ENCODE results near the gene KLHDC3. TPM values are rescaled to one million over a fixed set of nuclear protein-coding genes. Genes with fewer than 3 reads are reported as not detected.

The KLHDC3 gene
- total and polyA plus RNA-seq, 2 donors (not counting 3 experiments of a cell fraction or from before 2014, with no cell fraction given) = 84.8 to 120 TPM

DNA sequence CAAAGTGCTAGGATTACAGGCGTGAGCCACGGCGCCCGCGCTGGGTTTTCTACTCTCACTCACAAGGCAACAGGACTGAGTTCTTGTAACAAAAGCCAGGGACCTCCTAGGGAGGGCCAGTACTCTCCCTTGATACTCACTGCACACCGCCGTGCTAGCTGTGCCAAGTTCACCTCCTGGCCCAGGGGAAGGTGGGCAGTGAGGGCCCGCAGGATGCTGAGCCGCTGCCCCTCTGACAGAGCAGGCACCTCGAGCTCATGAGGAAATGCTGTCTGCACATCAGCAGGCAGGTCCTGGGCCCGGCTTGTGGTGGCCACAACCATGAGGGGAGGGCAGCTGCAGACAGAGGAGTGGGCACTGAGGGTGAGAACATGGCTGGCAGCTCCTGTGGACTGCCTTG lies 46.8 kb upstream of the KLHDC3 start:
- Histone ChIP-seq H3K4me2 (ENCODE audit: insufficient read depth, low read length) (no peak overlapping the region), H3K9me3 (replicated peaks; ENCODE audit: control insufficient read depth, insufficient read depth, low read length) (no peaks in the 10 kb centered on the region), H3K27me3 (ENCODE audit: control insufficient read depth in 2 of 2, insufficient read depth in 2 of 2, low read length in 2 of 2) (no peaks in the 10 kb centered on the region), H3K4me1 (ENCODE audit: control insufficient read depth, extremely low read depth, insufficient read depth, low read length) (peaks cover 5% of the 10 kb centered on the region), H3K9ac (replicated peaks; ENCODE audit: extremely low read depth, insufficient read depth, low read length) (no peak overlapping the region), H3K36me3 (ENCODE audit: control insufficient read depth in 2 of 2, extremely low read depth in 1 of 2, insufficient read depth in 2 of 2, low read length in 2 of 2) (peaks cover 0 to 18% of the 10 kb centered on the region in 2 experiments), H3K9me1 (replicated peaks; ENCODE audit: control insufficient read depth, extremely low read depth, insufficient read depth, low read length) (no peaks in the 10 kb centered on the region), H3K4me3 (replicated peaks in 1 of 3; ENCODE audit: insufficient read depth in 1 of 3, low read depth in 1 of 3, low read length in 3 of 3) (no peak overlapping the region), H4K20me1 (replicated peaks; ENCODE audit: control insufficient read depth, extremely low read depth, insufficient read depth, low read length) (no peaks in the 10 kb centered on the region), H3K27ac (ENCODE audit: insufficient read depth, low read depth, low read length) (no peak overlapping the region), H3K79me2 (ENCODE audit: control insufficient read depth, insufficient read depth, low read length) (no peaks in the 10 kb centered on the region), H2AFZ (ENCODE audit: low read depth, low read length) (no peak overlapping the region)
- DNase-seq (ENCODE audit: low read depth, low spot score) = no peak
- ChIA-PET POLR2A (no interaction called here), CTCF (no interaction called here)
- no TSS peak for BruUV-seq (replicated peaks)
- intact Hi-C loops (cut with micrococcal nuclease) = no loop called here
- FAIRE-seq = no peak
- TF ChIP-seq POLR2A (IDR thresholded peaks at IDR 0.05; ENCODE audit: low read depth, low read length) = no peak
- TF ChIP-seq, protein P1, sequence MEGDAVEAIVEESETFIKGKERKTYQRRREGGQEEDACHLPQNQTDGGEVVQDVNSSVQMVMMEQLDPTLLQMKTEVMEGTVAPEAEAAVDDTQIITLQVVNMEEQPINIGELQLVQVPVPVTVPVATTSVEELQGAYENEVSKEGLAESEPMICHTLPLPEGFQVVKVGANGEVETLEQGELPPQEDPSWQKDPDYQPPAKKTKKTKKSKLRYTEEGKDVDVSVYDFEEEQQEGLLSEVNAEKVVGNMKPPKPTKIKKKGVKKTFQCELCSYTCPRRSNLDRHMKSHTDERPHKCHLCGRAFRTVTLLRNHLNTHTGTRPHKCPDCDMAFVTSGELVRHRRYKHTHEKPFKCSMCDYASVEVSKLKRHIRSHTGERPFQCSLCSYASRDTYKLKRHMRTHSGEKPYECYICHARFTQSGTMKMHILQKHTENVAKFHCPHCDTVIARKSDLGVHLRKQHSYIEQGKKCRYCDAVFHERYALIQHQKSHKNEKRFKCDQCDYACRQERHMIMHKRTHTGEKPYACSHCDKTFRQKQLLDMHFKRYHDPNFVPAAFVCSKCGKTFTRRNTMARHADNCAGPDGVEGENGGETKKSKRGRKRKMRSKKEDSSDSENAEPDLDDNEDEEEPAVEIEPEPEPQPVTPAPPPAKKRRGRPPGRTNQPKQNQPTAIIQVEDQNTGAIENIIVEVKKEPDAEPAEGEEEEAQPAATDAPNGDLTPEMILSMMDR (IDR thresholded peaks at IDR 0.05; ENCODE audit: extremely low read depth in 1 of 2, insufficient read depth in 1 of 2, low read depth in 1 of 2, low read length in 2 of 2) = no peak
- TF ChIP-seq EZH2 (IDR thresholded peaks at IDR 0.05; ENCODE audit: borderline replicate concordance, low read depth, low read length, severe bottlenecking) = no peak
- dilution Hi-C loops (cut with MboI; ENCODE audit: extremely low pct_ligation_motif_present, low sequenced_read_pairs) = no loop called here

DNA sequence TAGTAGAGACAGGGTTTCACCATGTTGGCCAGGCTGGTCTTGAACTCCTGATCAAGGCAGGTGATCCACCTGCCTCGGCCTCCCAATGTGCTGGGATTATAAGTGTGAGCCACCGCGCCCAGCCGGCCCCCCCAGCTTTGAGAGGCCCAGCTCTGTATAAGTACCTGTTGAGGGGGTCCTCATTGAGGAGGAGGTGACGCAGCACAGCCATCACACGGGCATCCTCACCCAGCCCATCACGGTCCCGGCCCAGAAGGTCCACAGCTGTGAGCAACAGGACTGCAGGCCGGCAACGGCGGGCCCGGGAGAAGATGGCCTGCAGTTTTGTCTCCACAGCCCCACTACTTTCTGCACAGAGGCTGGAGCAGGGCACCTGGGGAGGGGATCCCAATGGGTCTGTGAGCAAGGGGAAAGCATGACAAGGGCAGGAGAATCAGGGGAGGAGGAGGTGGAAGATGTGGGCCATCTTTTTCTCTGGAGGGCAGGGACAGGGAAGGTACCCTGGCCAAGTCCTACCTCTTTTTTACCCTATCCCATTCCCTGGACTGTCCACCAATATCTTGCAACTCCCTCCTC lies 45.8 kb upstream of the KLHDC3 start:
- DNase-seq (ENCODE audit: low read depth, low spot score) (no peak), FAIRE-seq (no peak)
- Histone ChIP-seq H3K27ac (ENCODE audit: insufficient read depth, low read depth, low read length) (no peak overlapping the region), H3K36me3 (ENCODE audit: control insufficient read depth in 2 of 2, extremely low read depth in 1 of 2, insufficient read depth in 2 of 2, low read length in 2 of 2) (peaks cover 0 to 15% of the 10 kb centered on the region in 2 experiments), H3K4me1 (ENCODE audit: control insufficient read depth, extremely low read depth, insufficient read depth, low read length) (peaks cover 5% of the 10 kb centered on the region), H3K9me3 (replicated peaks; ENCODE audit: control insufficient read depth, insufficient read depth, low read length) (no peaks in the 10 kb centered on the region), H3K4me2 (ENCODE audit: insufficient read depth, low read length) (no peak overlapping the region), H3K4me3 (replicated peaks in 1 of 3; ENCODE audit: insufficient read depth in 1 of 3, low read depth in 1 of 3, low read length in 3 of 3) (no peak overlapping the region), H3K27me3 (ENCODE audit: control insufficient read depth in 2 of 2, insufficient read depth in 2 of 2, low read length in 2 of 2) (no peaks in the 10 kb centered on the region), H3K9me1 (replicated peaks; ENCODE audit: control insufficient read depth, extremely low read depth, insufficient read depth, low read length) (no peaks in the 10 kb centered on the region), H2AFZ (ENCODE audit: low read depth, low read length) (no peak overlapping the region), H3K9ac (replicated peaks; ENCODE audit: extremely low read depth, insufficient read depth, low read length) (no peak overlapping the region), H4K20me1 (replicated peaks; ENCODE audit: control insufficient read depth, extremely low read depth, insufficient read depth, low read length) (no peaks in the 10 kb centered on the region), H3K79me2 (ENCODE audit: control insufficient read depth, insufficient read depth, low read length) (no peaks in the 10 kb centered on the region)
- TF ChIP-seq FOS (IDR thresholded peaks at IDR 0.05; ENCODE audit: borderline replicate concordance, insufficient read depth, low read length) (no peak), MYC (IDR thresholded peaks at IDR 0.05; ENCODE audit: low read depth, low read length) (no peak), GATA2 (IDR thresholded peaks at IDR 0.05; ENCODE audit: insufficient read depth, insufficient read length, low read depth, low read length) (no peak), EZH2 (IDR thresholded peaks at IDR 0.05; ENCODE audit: borderline replicate concordance, low read depth, low read length, severe bottlenecking) (no peak), POLR2A (IDR thresholded peaks at IDR 0.05; ENCODE audit: low read depth, low read length) (no peak), POLR2AphosphoS5 (IDR thresholded peaks at IDR 0.05; ENCODE audit: insufficient read depth, low read depth, low read length) (no peak), JUN (IDR thresholded peaks at IDR 0.05; ENCODE audit: borderline replicate concordance, insufficient read depth, insufficient read length, low read depth) (no peak)
- TF ChIP-seq, protein P1 (IDR thresholded peaks at IDR 0.05; ENCODE audit: extremely low read depth in 1 of 2, insufficient read depth in 1 of 2, low read depth in 1 of 2, low read length in 2 of 2) = no peak
- TF ChIP-seq, protein P2, sequence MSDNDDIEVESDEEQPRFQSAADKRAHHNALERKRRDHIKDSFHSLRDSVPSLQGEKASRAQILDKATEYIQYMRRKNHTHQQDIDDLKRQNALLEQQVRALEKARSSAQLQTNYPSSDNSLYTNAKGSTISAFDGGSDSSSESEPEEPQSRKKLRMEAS (IDR thresholded peaks at IDR 0.05; ENCODE audit: insufficient read depth, insufficient read length) = no peak
- CTCF ChIA-PET = no interaction called here
- dilution Hi-C loops (cut with MboI; ENCODE audit: extremely low pct_ligation_motif_present, low sequenced_read_pairs) = no loop called here
- POLR2A ChIA-PET = no interaction called here
- no TSS peak for BruUV-seq (replicated peaks)
- intact Hi-C loops (cut with micrococcal nuclease) = no loop called here
